ENCODE data around the gene RPS26.
A peak's percentile ranks its signal among the peaks of the same experiment; 100 is the strongest.
"Not testable (repeated sequence)": the region's sequence is repeated elsewhere in the genome, so short reads cannot be mapped to it uniquely, and the experiment has no call there.

Gene RPS26

GRCh38 chr12:56077966-56078365 is 36.2 kb downstream of the RPS26 start:
- DNase-seq (ENCODE audit: low spot score): not testable (repeated sequence)

- no peak for DNase-seq (ENCODE audit: low spot score)
Observed at GRCh38 chr12:56078427-56078826, 36.7 kb downstream of the RPS26 start.

DNA sequence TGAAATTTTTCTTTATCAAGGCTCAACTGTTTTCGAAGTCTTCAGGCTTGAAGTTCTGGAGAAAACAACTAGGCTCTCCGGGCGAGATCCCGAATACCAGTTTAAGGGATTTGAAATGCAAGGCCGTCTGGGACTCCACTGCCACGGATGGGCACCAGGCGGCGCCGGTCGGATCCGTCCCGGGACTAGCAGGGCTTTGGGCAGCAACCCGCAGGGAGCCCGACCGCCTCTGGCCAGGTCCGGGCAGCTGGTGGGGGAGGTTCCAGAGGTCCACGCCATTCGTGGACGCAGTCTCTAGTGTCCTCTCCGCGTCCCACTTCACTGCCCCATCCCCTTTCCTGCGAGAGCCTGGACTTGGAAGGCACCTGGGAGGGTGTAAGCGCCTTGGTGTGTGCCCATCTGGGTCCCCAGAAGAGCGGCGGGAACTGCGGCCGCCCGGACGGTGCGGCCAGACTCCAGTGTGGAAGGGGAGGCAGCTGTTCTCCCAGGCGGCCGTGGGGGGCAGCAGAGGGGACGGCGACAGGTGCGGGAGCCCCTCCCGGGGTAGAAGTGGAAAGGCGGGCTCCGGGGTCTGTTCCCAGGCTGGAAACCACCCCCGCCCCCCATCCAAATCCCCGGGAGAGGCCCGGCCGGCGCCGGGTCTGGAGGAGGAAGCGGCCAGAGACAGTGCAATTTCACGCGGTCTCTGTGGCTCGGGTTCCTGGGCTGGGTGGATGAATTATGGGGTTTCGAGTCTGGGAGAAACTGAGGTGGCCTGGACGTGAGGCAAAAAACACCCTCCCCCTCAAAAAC is 37.4 kb downstream of the RPS26 start:
- DNase-seq (ENCODE audit: low spot score): peak; percentile 79

DNA sequence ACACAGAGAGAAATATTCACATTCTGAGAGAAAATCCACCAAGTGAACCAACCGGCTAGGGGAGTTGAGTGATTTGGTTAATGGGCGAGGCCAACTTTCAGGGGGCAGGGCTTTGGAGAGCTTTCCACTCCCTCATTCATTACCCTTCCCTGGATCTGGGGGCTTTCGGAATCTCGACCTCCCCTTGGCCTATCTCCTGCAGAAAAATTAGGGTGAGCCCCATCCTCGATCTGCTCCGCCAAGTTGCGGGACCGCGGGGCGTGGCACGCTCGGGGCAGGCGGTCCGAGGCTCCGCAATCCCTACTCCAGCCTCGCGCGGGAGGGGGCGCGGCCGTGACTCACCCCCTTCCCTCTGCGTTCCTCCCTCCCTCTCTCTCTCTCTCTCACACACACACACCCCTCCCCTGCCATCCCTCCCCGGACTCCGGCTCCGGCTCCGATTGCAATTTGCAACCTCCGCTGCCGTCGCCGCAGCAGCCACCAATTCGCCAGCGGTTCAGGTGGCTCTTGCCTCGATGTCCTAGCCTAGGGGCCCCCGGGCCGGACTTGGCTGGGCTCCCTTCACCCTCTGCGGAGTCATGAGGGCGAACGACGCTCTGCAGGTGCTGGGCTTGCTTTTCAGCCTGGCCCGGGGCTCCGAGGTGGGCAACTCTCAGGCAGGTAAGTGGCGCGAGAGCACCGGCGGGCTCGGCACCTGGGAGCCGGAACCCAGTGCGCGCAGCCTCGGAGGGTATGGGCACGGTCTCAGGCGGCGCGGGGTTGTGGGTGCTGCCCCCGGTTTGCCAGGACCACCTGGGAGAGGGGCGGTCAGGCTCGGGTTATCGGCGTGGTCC is 38.2 kb downstream of the RPS26 start, which contains the start of gene ERBB3:
TSS of gene ERBB3 (plus strand) at position 443 of the 833 bp plus-strand sequence. CDS start at position 579, 136 bp downstream.
- peak; percentile 24 for DNase-seq (ENCODE audit: low spot score)

DNA sequence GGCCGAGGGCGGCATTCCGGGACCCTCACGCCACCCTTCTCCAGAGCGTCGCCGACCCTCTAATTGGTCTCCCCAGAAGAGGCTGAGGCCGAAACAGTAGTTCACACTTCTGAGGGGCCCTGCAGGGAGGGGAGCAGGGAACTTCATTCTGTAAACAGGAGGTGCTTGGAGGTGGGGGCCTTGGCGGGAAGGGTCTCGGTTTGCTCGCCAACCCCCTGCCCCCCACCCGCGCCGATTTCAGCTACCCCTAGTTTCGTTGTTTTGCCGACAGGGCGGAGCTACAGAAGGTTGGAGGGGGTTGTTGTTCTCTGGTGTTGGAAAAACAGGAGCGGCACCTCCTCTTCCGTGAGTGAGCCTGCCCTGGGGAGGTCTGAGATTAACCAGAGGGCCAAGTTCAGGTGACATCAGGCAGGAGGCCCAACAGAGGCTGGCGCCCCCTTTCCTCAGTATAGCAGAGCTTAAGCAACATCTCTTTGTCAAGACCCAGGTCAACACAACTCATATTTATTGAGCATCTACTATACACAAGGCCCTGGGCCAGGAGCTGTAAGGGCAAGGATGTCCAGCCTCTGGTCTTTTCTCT is 38.9 kb downstream of the RPS26 start:
- no peak for DNase-seq (ENCODE audit: low spot score)

GRCh38 chr12:56081393-56082347 is 40.0 kb downstream of the RPS26 start:
- no peak for DNase-seq (ENCODE audit: low spot score)

DNA sequence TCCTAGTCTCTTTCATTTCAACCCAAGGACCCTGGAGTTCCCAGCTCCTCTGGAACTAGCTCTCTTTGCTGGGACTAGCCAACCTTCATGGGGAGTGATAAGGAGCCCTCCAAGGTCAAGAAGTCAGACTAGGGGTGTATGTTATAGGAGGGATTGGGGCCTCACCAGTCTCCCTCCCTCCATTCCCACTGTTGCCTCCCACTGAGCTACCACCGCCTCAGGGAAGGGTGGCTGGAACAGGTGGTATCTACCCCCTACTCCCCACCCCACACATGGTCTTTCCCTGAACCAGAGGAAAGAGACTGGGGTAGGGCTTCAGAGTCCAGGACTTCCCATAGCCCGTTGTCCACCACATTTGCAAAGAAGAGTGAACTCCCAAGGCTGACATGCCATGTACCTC is 40.7 kb downstream of the RPS26 start:
- no peak for DNase-seq (ENCODE audit: low spot score)

GRCh38 chr12:56082967-56083366 is 41.2 kb downstream of the RPS26 start:
- DNase-seq (ENCODE audit: low spot score): no peak

DNA sequence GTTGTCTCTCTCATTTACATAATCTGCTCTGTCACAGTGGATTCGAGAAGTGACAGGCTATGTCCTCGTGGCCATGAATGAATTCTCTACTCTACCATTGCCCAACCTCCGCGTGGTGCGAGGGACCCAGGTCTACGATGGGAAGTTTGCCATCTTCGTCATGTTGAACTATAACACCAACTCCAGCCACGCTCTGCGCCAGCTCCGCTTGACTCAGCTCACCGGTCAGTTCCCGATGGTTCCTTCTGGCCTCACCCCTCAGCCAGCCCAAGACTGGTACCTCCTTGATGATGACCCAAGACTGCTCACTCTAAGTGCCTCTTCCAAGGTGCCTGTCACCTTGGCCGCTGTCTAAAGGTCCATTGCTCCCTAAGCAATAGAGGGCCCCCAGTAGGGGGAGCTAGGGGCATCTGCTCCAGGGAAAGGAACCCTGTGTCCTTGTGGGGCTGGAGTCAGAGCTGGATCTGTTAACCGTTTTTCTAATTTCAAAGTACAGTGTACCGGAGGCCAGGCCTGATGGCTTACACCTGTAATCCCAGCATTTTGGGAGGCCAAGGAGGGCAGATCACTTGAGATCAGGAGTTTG is 43.3 kb downstream of the RPS26 start:
- DNase-seq (ENCODE audit: low spot score): peak; percentile 54

GRCh38 chr12:56086096-56086495 is 44.4 kb downstream of the RPS26 start:
- no peak for DNase-seq (ENCODE audit: low spot score)

DNA sequence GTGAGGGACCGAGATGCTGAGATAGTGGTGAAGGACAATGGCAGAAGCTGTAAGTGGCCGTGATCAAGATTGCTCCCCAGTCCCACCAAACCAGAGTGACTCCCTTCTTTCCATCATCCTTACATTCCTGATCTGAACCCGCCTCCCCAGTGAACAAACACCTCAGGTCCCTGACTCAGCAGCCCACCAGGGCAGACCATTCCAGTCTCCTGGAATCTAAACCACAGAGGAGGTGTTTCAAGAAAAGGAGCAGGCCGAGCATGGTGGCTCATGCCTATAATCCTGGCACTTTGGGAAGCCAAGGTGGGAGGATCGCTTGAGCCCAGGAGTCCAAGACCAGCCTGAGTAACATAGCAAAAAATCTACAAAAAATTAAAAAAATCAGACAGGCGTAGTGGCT is 44.9 kb downstream of the RPS26 start:
- DNase-seq (ENCODE audit: low spot score): no peak

DNA sequence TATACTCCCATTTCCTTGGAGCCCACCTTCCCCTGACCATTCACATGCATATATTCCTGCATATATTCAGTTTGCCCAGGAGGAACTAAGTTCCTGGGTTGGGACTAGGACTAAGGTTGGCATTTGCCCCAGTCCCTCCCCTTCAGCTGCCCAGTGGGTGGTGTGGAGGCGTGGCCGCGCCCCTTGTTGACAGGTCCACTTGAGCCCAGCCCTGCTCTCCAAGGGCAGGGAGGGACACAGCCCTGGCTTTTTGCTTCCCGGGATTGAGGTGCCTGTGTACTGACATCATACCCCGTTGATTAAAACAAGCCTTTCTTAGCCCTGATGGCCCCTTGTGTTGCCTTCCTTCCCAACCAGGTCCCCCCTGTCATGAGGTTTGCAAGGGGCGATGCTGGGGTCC is 45.5 kb downstream of the RPS26 start:
- DNase-seq (ENCODE audit: low spot score): no peak

Measured in SK-N-DZ (cell line).